ENCODE measurements around the gene DLGAP4.

Gene DLGAP4

DNA sequence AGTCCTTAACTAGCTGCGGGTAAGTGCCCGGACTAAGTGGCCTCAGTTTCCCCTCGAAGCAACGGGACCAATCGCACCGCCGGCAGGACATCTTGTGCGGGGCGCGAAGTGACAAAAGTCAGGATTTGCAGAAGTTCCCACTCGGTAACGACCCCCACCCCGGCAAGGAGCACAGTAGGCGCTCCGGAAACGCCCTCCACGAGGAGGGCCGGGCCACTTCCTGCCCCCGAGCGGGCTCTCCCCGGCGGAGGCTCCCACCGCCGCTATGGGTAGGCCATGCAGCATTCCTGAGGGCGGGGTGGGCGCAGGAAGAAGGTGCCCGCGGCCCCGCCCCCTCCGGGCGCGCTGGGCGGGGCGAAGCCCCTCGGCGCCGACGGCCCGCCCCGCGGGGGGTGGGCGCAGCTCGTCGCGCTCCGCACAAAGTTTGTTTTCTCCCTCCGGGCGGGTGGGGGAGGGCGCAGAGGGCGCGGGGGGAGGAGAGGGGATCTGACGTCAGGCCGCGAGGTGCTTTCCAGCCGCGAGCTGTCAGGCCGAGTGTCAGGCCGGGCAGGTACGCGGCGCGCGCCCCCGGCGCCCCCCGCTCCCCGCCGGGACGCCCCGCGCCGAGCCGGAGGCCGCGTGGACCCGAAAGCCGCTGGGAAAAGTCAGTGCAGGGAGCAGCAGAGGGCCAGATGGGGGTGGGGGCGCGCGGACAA lies 267.1 kb downstream of the DLGAP4 start, which contains the start of gene TGIF2:
Gene TGIF2 (plus strand): TSS at position 495 of the 695 bp plus-strand sequence. CDS start 5,178 bp downstream, outside the sequence.
- peak; percentile 89 for DNase-seq

DNA sequence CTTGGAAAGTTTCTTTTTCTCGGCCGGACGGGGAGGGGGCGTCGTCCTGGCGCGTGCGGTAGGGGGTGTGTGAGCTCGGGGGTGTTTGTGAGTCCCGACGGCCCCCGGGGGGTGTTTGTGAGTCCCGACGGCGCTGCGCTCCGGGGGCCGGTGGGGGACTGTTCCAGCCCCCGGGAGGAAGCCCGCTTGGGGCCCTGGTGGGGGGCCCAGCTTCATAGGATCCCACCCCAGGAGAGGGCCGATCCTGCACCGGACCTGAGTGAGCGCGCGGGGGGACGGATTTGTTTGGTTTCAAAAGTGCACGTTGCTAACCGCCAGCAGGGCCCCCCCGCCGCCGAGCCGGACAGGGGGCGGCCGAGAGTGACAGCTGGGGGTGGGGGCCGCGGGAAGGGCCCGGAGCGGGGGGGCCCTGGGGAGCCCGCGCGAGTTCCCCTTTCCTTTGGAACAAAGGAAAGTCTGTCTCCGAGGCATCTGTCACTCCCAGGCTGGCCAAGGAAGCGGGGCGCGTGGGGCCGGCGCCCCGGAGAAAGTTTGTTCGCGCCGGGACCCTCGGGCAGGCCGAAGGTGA lies 267.7 kb downstream of the DLGAP4 start:
- DNase-seq, result no peak

DNA sequence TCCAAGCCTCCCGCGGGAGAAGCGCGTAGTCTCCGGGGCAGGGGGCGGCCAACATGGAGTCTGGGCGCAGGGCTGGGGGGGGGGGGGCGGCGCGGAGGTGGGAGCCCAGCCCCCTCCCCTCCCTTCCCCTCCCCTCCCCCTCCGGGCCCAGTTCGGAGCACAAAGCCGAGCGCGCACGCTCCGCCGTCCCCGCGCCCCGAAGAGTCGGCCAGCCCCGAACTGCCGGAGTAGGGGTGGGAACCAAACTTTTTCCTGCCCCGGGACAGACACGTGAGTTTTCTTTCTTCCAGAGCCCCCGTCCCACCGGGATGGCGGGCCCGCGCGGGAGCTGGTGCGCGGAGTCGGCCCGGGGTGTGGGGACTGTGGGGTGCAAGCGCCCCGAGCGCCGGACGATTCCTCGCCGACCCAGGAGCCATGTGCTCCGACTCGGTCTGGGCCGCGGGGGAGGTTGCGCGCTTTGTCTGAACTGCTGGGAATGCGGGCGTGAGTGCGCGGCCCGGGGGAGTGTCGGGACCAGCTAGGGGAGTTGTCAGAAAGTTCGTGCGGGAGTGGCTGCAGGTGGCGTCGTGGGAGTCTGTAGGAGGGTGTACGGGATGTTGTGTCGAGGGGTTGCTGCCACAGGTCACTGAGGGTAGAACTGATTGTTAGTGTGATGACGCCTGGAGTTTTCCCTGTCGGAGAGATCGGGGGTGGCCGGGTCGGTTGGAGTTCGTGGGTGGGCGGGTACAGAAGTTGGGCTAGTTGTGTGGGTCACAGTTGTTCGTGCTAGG lies 268.4 kb downstream of the DLGAP4 start:
- DNase-seq, result peak; percentile 39

DNA sequence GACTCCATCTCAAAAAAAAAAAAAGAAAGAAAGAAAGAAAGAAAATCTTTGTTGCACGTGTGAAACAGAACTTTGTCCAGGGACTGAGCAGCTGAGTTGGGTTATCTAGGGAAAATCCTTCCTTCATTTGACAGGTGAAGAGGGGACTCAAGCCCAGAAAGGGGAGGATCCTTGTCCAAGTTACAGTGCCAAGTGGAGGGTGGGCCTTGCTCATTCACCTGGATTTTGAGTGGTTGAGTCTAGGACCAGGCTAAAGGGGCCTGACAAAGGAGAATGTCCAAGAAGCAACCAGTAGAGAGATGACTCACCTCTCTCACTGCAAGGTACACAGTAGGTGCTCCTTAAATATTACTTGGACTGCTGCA lies 269.9 kb downstream of the DLGAP4 start:
- DNase-seq, result no peak

Data from stimulated activated CD4-positive, alpha-beta T cell treated with anti-CD3 and anti-CD28 coated beads, Interleukin-1b, Interleukin-23, amount 100 ng/mL, for 48 hours (primary cell).